GM12801 (cell line): ENCODE data around the gene KRT31.

Experiments
- CTCF ChIP-seq: IDR thresholded peaks from one replicate; pipeline ENCODE4 v1.5.1; 2011; ENCODE audit warnings: control low read depth; ENCODE audit not compliant: insufficient read length; ENCODE audit errors: extremely low read depth

Gene KRT31

GRCh38 chr17:41393294-41393693, 4.1 kb downstream of the KRT31 start:
- no peak for TF ChIP-seq CTCF

GRCh38 chr17:41392278-41392677, 5.1 kb downstream of the KRT31 start:
- TF ChIP-seq CTCF: no peak

GRCh38 chr17:41391535-41391934, 5.9 kb downstream of the KRT31 start:
- TF ChIP-seq CTCF: no peak

GRCh38 chr17:41390411-41390938, 6.9 kb downstream of the KRT31 start:
- no peak for TF ChIP-seq CTCF

- no peak for TF ChIP-seq CTCF
These were observed 9.7 kb downstream of the KRT31 start for GRCh38 chr17:41387670-41388069.

GRCh38 chr17:41386227-41386626, 11.2 kb downstream of the KRT31 start:
- no peak for TF ChIP-seq CTCF

- no peak for TF ChIP-seq CTCF
These were observed 13.7 kb downstream of the KRT31 start for GRCh38 chr17:41383690-41384089.

- no peak for TF ChIP-seq CTCF
These were observed 15.0 kb downstream of the KRT31 start for GRCh38 chr17:41382394-41382793.
